Right lobe of liver (tissue), 6 donors: ENCODE measurements around the gene COQ6. TPM values are rescaled to one million over a fixed set of nuclear protein-coding genes. Genes with fewer than 3 reads are reported as not detected.

Experiments
- ATAC-seq, 4 donors: fragments of 200-7000 bp; cut with Tn5 transposase; one replicate each; pipeline ENCODE4 v1.9.1; 2020; ENCODE audit warnings: mild to moderate bottlenecking in 4 of 4, moderate library complexity in 4 of 4
- DNase-seq, 3 donors: peaks; one replicate each; pipeline ENCODE4 v3.0.0-alpha.2; 2020
- H3K27ac ChIP-seq, 3 donors: fragments of 200-600 bp; one replicate each; pipeline ENCODE4 v1.8.0; 2022
- H3K27me3 ChIP-seq, 2 donors: fragments of 200-600 bp; one replicate each; pipeline ENCODE4 v1.8.0; 2022
- H3K36me3 ChIP-seq, 4 donors: fragments of 200-600 bp; sonication (generic) in 1 of 4; one replicate each; pipeline versions ENCODE4 v1.5.1 to v1.8.0; 2017 to 2022; ENCODE audit warnings: control low read depth in 1 of 4
- H3K4me1 ChIP-seq, 4 donors: fragments of 200-600 bp; sonication (generic) in 1 of 4; one replicate each; pipeline versions ENCODE4 v1.5.1 to v1.8.0; 2017 to 2022; ENCODE audit warnings: control low read depth in 1 of 4
- H3K4me3 ChIP-seq, 3 donors: fragments of 200-600 bp; one replicate each; pipeline ENCODE4 v1.8.0; 2022
- H3K9me3 ChIP-seq, 4 donors: fragments of 200-600 bp; sonication (generic) in 1 of 4; one replicate each; pipeline versions ENCODE4 v1.5.1 to v1.8.0; 2017 to 2022; ENCODE audit warnings: control low read depth in 1 of 4
- CTCF ChIP-seq, 4 donors: fragments of 200-600 bp in 3 of 4; fragments of 450-650 bp in 1 of 4; IDR thresholded peaks; one replicate each; pipeline versions ENCODE4 v1.5.1 to v1.8.0; 2016 to 2022; ENCODE audit warnings: antibody characterized with exemption in 4 of 4, mild to moderate bottlenecking in 2 of 4
- POLR2A ChIP-seq: fragments of 450-650 bp; IDR thresholded peaks from one replicate; pipeline ENCODE4 v1.6.1; 2017; ENCODE audit warnings: antibody characterized with exemption, mild to moderate bottlenecking
- WGBS: methylation state at CpG from one replicate; pipeline ENCODE4 v1.1.6; 2018; ENCODE audit warnings: low coverage, low lambda C conversion rate; ENCODE audit not compliant: insufficient coverage; ENCODE audit errors: missing lambda C conversion rate; 5-methylcytosine and 5-hydroxymethylcytosine counted together
- intact Hi-C, 2 donors: fragments of 100-400 bp; cut with DNase I; formaldehyde crosslinking; loops; one replicate each; pipeline versions ENCODE4 v1.11.2 to v1.14.1; 2022
- total RNA-seq, 6 experiments: library from RNA; depleted of rRNA in 2 of 6; stranded (reverse); fragments of >200 nt in 2 of 6; fragmentation: NEBNext Ultra II Directional in 3 of 6; extraction: Animal tissue kit (Norgen Biotek cat#: 25700) in 3 of 6; gene quantifications; one replicate each; pipeline versions ENCODE4 v1.1.0 to v1.2.4, GENCODE V29; 2016 to 2023
- donor health status: DM: no; HTN: yes; CAD: no.
- donor health status: DM: no; HTN: no; CAD: no.
- donor health status: DM: no; HTN: no; CAD: no.
- donor health status: DM: no; HTN: yes; CAD: no.
- donor health status: DM: no; HTN: yes; CAD: no.

Gene COQ6
- total RNA-seq, 6 experiments from 2014 or later, result 11.6 to 60.9 (median 16.8) TPM

GRCh38 chr14:73945159-73945670 is 4.9 kb upstream of the COQ6 start:
- H3K4me3 ChIP-seq, result no peak overlapping the region
- H3K27me3 ChIP-seq, result no peaks in the 10 kb centered on the region
- no peak for ATAC-seq
- H3K4me1 ChIP-seq, result peaks cover 0 to 12% (median 2%) of the 10 kb centered on the region in 4 donors
- TF ChIP-seq CTCF (IDR thresholded peaks at IDR 0.05), result no peak
- no peak for TF ChIP-seq POLR2A
- intact Hi-C loops, result no loop called here
- no peaks in the 10 kb centered on the region for H3K36me3 ChIP-seq
- no peak overlapping the region for H3K27ac ChIP-seq
- DNase-seq, result no peak
- WGBS, result 84% methylated on average over 4 of the region's 4 CpGs
- H3K9me3 ChIP-seq, result no peaks in the 10 kb centered on the region

GRCh38 chr14:73953731-73954130 is 3.6 kb downstream of the COQ6 start:
- H3K27ac ChIP-seq, result no peak overlapping the region
- H3K27me3 ChIP-seq, result no peaks in the 10 kb centered on the region
- H3K36me3 ChIP-seq, result peaks cover 0 to 34% (median 17%) of the 10 kb centered on the region in 4 donors
- TF ChIP-seq POLR2A, result no peak
- no peak for TF ChIP-seq CTCF (IDR thresholded peaks at IDR 0.05)
- ATAC-seq, result no peak
- H3K4me3 ChIP-seq, result no peak overlapping the region
- intact Hi-C loops, result no loop called here
- 71% methylated on average over 1 of the region's 1 CpG for WGBS
- H3K9me3 ChIP-seq, result no peaks in the 10 kb centered on the region
- H3K4me1 ChIP-seq, result peaks cover 0 to 13% (median 2%) of the 10 kb centered on the region in 4 donors
- DNase-seq, result no peak

- H3K9me3 ChIP-seq, result no peaks in the 10 kb centered on the region
- WGBS, result 44% methylated on average over 2 of the region's 5 CpGs
- intact Hi-C loops, result no loop called here
- H3K4me1 ChIP-seq, result peaks cover 0 to 9% (median 0%) of the 10 kb centered on the region in 4 donors
- ATAC-seq (no peak), DNase-seq (no peak)
- H3K36me3 ChIP-seq, result peaks cover 0 to 43% (median 25%) of the 10 kb centered on the region in 4 donors
- TF ChIP-seq POLR2A (no peak), CTCF (IDR thresholded peaks at IDR 0.05) (no peak)
- no peak overlapping the region for H3K27ac ChIP-seq
- no peak overlapping the region for H3K4me3 ChIP-seq
- H3K27me3 ChIP-seq, result no peaks in the 10 kb centered on the region
Observed at GRCh38 chr14:73955674-73956073, 5.6 kb downstream of the COQ6 start.

GRCh38 chr14:73958591-73958990 is 8.5 kb downstream of the COQ6 start:
- peak in 2 of 4 donors; percentile 14 to 27 for ATAC-seq
- Histone ChIP-seq H3K27ac (no peak overlapping the region), H3K9me3 (no peaks in the 10 kb centered on the region)

More at GRCh38 chr14:73958591-73958990, 8.5 kb downstream of the COQ6 start:
- TF ChIP-seq POLR2A (no peak), CTCF (IDR thresholded peaks at IDR 0.05) (no peak)
- no peaks in the 10 kb centered on the region for H3K4me1 ChIP-seq
- intact Hi-C loops, result no loop called here
- peaks cover 0 to 70% (median 34%) of the 10 kb centered on the region in 4 donors for H3K36me3 ChIP-seq
- H3K4me3 ChIP-seq, result no peak overlapping the region
- no peak for DNase-seq
- no peaks in the 10 kb centered on the region for H3K27me3 ChIP-seq
